ENCODE data around the gene GALNT13. TPM values are rescaled to one million over a fixed set of nuclear protein-coding genes. Genes with fewer than 3 reads are reported as not detected.

The GALNT13 gene
- total RNA-seq, 5 donors from 2014 or later (not counting 1 experiment from before 2014, with no cell fraction given): 0.10 to 0.47 TPM; not detected in 3

DNA sequence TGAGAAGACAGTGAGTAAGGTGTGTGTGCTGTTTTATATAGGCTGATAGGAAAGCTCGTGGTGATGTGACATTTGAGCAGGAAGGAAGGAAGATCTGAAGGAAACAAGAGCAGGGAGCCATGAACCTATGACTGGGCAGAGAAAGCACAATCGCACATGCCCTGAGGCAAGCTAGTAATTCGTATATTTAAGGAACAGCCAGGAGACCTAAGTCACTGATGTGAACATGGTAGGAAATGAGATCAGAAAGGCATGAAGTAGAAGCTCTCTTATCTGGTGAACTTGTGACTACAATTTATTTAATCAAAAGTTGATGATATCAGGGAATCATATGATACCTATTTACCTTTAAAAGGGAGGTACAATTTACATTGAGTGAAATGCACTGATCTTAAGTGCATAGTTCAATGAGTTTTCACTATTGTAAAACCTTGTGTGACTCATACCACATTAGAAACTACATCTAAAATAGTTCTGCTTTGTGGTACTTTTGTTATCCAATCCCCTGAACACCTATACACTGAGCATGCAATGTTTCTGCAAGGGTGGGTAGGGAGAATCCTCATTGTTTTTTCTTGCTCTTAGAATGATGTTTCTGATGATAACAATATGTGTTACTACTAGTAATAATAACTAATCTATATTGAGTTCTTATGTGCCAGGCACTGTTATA lies 67.5 kb downstream of the GALNT13 start:
- ChIA-PET CTCF (interaction anchor here in 1 of 2 donors (0.5 kb wide), 1 partner anchor 194 kb away, joined by 3 read pairs; no protein-coding TSS in a partner anchor), POLR2A (no interaction called here)
- no peak overlapping the region for H3K27ac ChIP-seq (ENCODE audit: low read length)
- Mint-ChIP-seq H3K36me3 (no peaks in the 10 kb centered on the region), H3K4me1 (no peaks in the 10 kb centered on the region), H3K4me3 (no peak overlapping the region), H3K27me3 (no peaks in the 10 kb centered on the region), H3K27ac (no peak overlapping the region), H3K9me3 (peaks cover under 1 to 11% (median 5%) of the 10 kb centered on the region in 3 donors)
- ATAC-seq (replicated peaks in 1 of 4) (no peak), DNase-seq (no peak)
- H3K4me1 ChIP-seq (ENCODE audit: control insufficient read depth in 1 of 2, extremely low read depth in 1 of 2, insufficient read depth in 2 of 2, low read length in 2 of 2): no peaks in the 10 kb centered on the region
- 56% methylated on average over 2 of the region's 3 CpGs for WGBS (ENCODE audit: insufficient coverage)
- no peaks in the 10 kb centered on the region for H3K27me3 ChIP-seq (replicated peaks in 1 of 2; ENCODE audit: control insufficient read depth in 2 of 2, extremely low read depth in 1 of 2, insufficient read depth in 2 of 2, low read length in 1 of 2)
- no peaks in the 10 kb centered on the region for H3K36me3 ChIP-seq (ENCODE audit: control insufficient read depth in 2 of 2, extremely low read depth in 1 of 2, insufficient read depth in 1 of 2, low read length in 1 of 2)
- no peak overlapping the region for H3K4me3 ChIP-seq (ENCODE audit: control insufficient read depth in 1 of 2, extremely low read depth in 1 of 2, low read length in 1 of 2)
- no peaks in the 10 kb centered on the region for H3K9me3 ChIP-seq

DNA sequence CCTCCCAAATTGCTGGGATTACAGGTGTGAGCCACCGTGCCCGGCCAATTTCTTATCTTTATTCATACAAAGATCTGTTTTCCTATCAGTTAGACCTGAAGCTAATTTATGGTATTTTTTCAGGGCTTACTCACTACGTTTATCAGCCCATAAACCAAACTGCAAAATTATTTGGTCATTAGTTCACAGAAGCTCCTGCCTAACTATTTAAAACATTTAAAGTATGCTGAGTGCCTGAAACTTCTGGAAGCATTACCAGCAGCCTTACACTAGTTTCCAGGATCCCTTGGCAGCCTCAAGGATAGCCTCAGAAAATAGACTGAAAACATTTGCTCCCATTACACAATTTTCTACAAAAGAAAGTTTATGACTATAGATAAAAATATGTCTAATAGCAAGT lies 68.8 kb downstream of the GALNT13 start:
- ATAC-seq (replicated peaks in 1 of 4) (no peak), DNase-seq (no peak)
- H3K9me3 Mint-ChIP-seq: peaks cover 4 to 14% (median 5%) of the 10 kb centered on the region in 3 donors
- H3K27me3 Mint-ChIP-seq: no peaks in the 10 kb centered on the region
- Histone ChIP-seq H3K4me3 (ENCODE audit: control insufficient read depth in 1 of 2, extremely low read depth in 1 of 2, low read length in 1 of 2) (no peak overlapping the region), H3K4me1 (ENCODE audit: control insufficient read depth in 1 of 2, extremely low read depth in 1 of 2, insufficient read depth in 2 of 2, low read length in 2 of 2) (no peaks in the 10 kb centered on the region), H3K9me3 (no peaks in the 10 kb centered on the region), H3K27me3 (replicated peaks in 1 of 2; ENCODE audit: control insufficient read depth in 2 of 2, extremely low read depth in 1 of 2, insufficient read depth in 2 of 2, low read length in 1 of 2) (no peaks in the 10 kb centered on the region), H3K27ac (ENCODE audit: low read length) (no peak overlapping the region), H3K36me3 (ENCODE audit: control insufficient read depth in 2 of 2, extremely low read depth in 1 of 2, insufficient read depth in 1 of 2, low read length in 1 of 2) (no peaks in the 10 kb centered on the region)
- no peaks in the 10 kb centered on the region for H3K4me1 Mint-ChIP-seq
- no CpG with 5 or more reads among the region's 3 CpGs for WGBS (ENCODE audit: insufficient coverage)
- no peak overlapping the region for H3K27ac Mint-ChIP-seq
- H3K4me3 Mint-ChIP-seq: no peak overlapping the region
- POLR2A ChIA-PET: no interaction called here
- CTCF ChIA-PET: no interaction called here
- no peaks in the 10 kb centered on the region for H3K36me3 Mint-ChIP-seq

DNA sequence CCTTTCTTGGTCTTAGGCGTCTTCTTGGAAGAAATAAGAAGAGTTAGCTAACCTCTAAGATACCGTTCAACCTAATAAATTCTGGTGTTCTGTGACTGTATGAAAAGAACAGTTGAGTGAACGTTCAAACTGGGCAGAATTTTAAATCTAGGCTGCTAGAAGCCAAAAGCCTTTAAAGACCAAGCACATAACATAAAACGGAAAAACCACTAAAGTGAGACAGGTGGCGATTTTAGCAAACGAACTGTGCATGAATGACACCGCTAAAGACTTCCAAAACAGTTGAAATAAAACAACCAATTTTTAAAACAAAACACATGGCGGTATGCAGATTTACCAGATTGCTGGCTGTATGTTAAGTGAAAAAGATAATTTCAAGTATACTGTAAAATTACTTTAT lies 73.1 kb downstream of the GALNT13 start:
- H3K36me3 Mint-ChIP-seq: no peaks in the 10 kb centered on the region
- no peak overlapping the region for H3K4me3 Mint-ChIP-seq

DNA sequence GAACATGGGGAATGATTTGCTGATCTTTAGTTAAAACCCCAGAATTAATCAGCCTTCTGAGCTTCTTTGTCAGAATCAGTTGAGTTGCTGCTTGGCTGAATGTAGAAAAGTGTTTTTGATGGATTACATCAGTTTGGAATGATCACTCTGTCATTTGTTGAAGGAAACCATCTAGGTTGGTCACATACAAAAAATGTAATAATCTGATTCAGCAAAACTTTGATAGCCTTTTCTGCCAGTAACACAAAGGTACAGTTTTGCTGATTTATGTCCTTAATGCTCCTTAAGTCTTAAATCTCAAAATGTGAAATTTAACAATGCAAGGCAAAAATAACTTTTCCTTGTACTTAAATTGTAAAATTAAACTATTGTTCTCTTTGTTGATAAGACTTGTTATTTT lies 74.3 kb downstream of the GALNT13 start:
- CTCF ChIA-PET: no interaction called here
- POLR2A ChIA-PET: no interaction called here
- no peaks in the 10 kb centered on the region for H3K27me3 Mint-ChIP-seq
- Histone ChIP-seq H3K36me3 (ENCODE audit: control insufficient read depth in 2 of 2, extremely low read depth in 1 of 2, insufficient read depth in 1 of 2, low read length in 1 of 2) (no peaks in the 10 kb centered on the region), H3K27ac (ENCODE audit: low read length) (no peak overlapping the region), H3K9me3 (no peaks in the 10 kb centered on the region), H3K4me3 (ENCODE audit: control insufficient read depth in 1 of 2, extremely low read depth in 1 of 2, low read length in 1 of 2) (no peak overlapping the region), H3K27me3 (replicated peaks in 1 of 2; ENCODE audit: control insufficient read depth in 2 of 2, extremely low read depth in 1 of 2, insufficient read depth in 2 of 2, low read length in 1 of 2) (no peaks in the 10 kb centered on the region), H3K4me1 (ENCODE audit: control insufficient read depth in 1 of 2, extremely low read depth in 1 of 2, insufficient read depth in 2 of 2, low read length in 2 of 2) (no peaks in the 10 kb centered on the region)
- no peak overlapping the region for H3K27ac Mint-ChIP-seq
- H3K9me3 Mint-ChIP-seq: peaks cover 3 to 15% (median 8%) of the 10 kb centered on the region in 3 donors
- no peak for DNase-seq
- ATAC-seq (replicated peaks in 1 of 4): no peak
- H3K36me3 Mint-ChIP-seq: no peaks in the 10 kb centered on the region
- no peaks in the 10 kb centered on the region for H3K4me1 Mint-ChIP-seq
- H3K4me3 Mint-ChIP-seq: no peak overlapping the region

More for the DNA sequence above, 73.1 kb downstream of the GALNT13 start:
- POLR2A ChIA-PET: no interaction called here
- Histone ChIP-seq H3K4me1 (ENCODE audit: control insufficient read depth in 1 of 2, extremely low read depth in 1 of 2, insufficient read depth in 2 of 2, low read length in 2 of 2) (no peaks in the 10 kb centered on the region), H3K36me3 (ENCODE audit: control insufficient read depth in 2 of 2, extremely low read depth in 1 of 2, insufficient read depth in 1 of 2, low read length in 1 of 2) (no peaks in the 10 kb centered on the region), H3K4me3 (ENCODE audit: control insufficient read depth in 1 of 2, extremely low read depth in 1 of 2, low read length in 1 of 2) (no peak overlapping the region), H3K9me3 (no peaks in the 10 kb centered on the region), H3K27me3 (replicated peaks in 1 of 2; ENCODE audit: control insufficient read depth in 2 of 2, extremely low read depth in 1 of 2, insufficient read depth in 2 of 2, low read length in 1 of 2) (no peaks in the 10 kb centered on the region), H3K27ac (ENCODE audit: low read length) (no peak overlapping the region)
- Mint-ChIP-seq H3K27ac (no peak overlapping the region), H3K9me3 (peaks cover 3 to 13% (median 8%) of the 10 kb centered on the region in 3 donors), H3K4me1 (no peaks in the 10 kb centered on the region), H3K27me3 (no peaks in the 10 kb centered on the region)
- no peak for ATAC-seq (replicated peaks in 1 of 4)
- CTCF ChIA-PET: no interaction called here
- DNase-seq: no peak
- 90% methylated on average over 2 of the region's 8 CpGs for WGBS (ENCODE audit: insufficient coverage)

DNA sequence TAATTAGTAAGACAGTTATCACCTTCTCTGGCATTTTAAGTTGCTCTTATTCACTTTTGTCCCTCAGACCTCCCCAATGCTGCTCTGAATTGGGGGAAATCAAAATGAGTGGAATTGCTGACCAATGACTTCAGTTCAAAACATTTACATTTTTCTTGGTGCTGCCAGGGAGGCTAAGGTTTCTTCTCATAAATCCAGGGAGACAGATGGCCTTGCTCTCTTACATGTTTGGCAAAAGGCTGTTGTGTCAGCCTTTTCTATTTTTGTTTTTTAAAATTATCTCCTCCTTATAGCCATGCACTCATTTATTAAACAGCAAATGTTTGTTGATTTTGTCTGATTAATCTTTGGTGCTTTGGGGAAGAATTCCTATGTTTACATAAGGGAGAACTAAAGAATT lies 82.0 kb downstream of the GALNT13 start:
- no peaks in the 10 kb centered on the region for H3K27me3 ChIP-seq (replicated peaks in 1 of 2; ENCODE audit: control insufficient read depth in 2 of 2, extremely low read depth in 1 of 2, insufficient read depth in 2 of 2, low read length in 1 of 2)
- no peak for DNase-seq
- H3K4me3 Mint-ChIP-seq: no peak overlapping the region
- ChIA-PET CTCF (no interaction called here), POLR2A (no interaction called here)
- no peak for ATAC-seq (replicated peaks in 1 of 4)
- H3K27ac ChIP-seq (ENCODE audit: low read length): no peak overlapping the region
- no peaks in the 10 kb centered on the region for H3K4me1 ChIP-seq (ENCODE audit: control insufficient read depth in 1 of 2, extremely low read depth in 1 of 2, insufficient read depth in 2 of 2, low read length in 2 of 2)
- H3K4me3 ChIP-seq (ENCODE audit: control insufficient read depth in 1 of 2, extremely low read depth in 1 of 2, low read length in 1 of 2): no peak overlapping the region
- peaks cover 7 to 14% (median 11%) of the 10 kb centered on the region in 3 donors for H3K9me3 Mint-ChIP-seq
- H3K27me3 Mint-ChIP-seq: no peaks in the 10 kb centered on the region
- no peaks in the 10 kb centered on the region for H3K36me3 Mint-ChIP-seq
- H3K27ac Mint-ChIP-seq: no peak overlapping the region
- no peaks in the 10 kb centered on the region for H3K36me3 ChIP-seq (ENCODE audit: control insufficient read depth in 2 of 2, extremely low read depth in 1 of 2, insufficient read depth in 1 of 2, low read length in 1 of 2)
- no peaks in the 10 kb centered on the region for H3K4me1 Mint-ChIP-seq
- no peaks in the 10 kb centered on the region for H3K9me3 ChIP-seq

DNA sequence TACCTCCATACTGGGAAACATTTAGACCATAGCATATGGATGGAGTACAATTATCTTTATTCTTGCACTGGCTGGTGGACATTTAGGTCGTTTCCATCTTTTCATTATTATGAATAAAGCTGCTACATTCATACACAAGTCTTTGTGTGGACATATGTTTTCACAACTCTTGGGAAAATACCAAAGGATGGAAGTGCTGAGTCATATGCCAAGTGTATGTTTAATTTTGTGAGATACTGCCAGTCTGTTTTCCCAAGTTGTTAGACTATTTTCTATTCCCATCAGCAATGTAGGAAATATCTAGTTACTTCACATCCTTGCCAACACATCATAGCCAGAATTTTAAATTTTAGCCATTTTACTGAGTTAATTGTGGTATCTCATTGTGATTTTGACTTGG lies 91.5 kb downstream of the GALNT13 start:
- Histone ChIP-seq H3K36me3 (ENCODE audit: control insufficient read depth in 2 of 2, extremely low read depth in 1 of 2, insufficient read depth in 1 of 2, low read length in 1 of 2) (no peaks in the 10 kb centered on the region), H3K9me3 (no peaks in the 10 kb centered on the region), H3K4me3 (ENCODE audit: control insufficient read depth in 1 of 2, extremely low read depth in 1 of 2, low read length in 1 of 2) (no peak overlapping the region), H3K27me3 (replicated peaks in 1 of 2; ENCODE audit: control insufficient read depth in 2 of 2, extremely low read depth in 1 of 2, insufficient read depth in 2 of 2, low read length in 1 of 2) (no peaks in the 10 kb centered on the region), H3K4me1 (ENCODE audit: control insufficient read depth in 1 of 2, extremely low read depth in 1 of 2, insufficient read depth in 2 of 2, low read length in 2 of 2) (no peaks in the 10 kb centered on the region), H3K27ac (ENCODE audit: low read length) (no peak overlapping the region)
- no peaks in the 10 kb centered on the region for H3K27me3 Mint-ChIP-seq
- no peak overlapping the region for H3K4me3 Mint-ChIP-seq
- ChIA-PET POLR2A (no interaction called here), CTCF (no interaction called here)
- no peaks in the 10 kb centered on the region for H3K36me3 Mint-ChIP-seq
- peaks cover 7 to 12% (median 9%) of the 10 kb centered on the region in 3 donors for H3K9me3 Mint-ChIP-seq
- H3K4me1 Mint-ChIP-seq: no peaks in the 10 kb centered on the region
- no peak for DNase-seq
- H3K27ac Mint-ChIP-seq: no peak overlapping the region
- ATAC-seq (replicated peaks in 1 of 4): no peak
- WGBS (ENCODE audit: insufficient coverage): no CpG with 5 or more reads among the region's 1 CpG
